NCI-H2107 treated with DMSO at 0.1 percent for 48 hours (cell line): ENCODE data around the gene IRF3.

Experiments
- DNase-seq: peaks from one replicate; lab custom pipeline; 2025; ENCODE audit not compliant: unreplicated experiment; lab: John Stamatoyannopoulos, UW

IRF3 gene

GRCh38 chr19:49672131-49672919 is 6.7 kb upstream of the IRF3 start:
- peak; percentile 46 for DNase-seq

- DNase-seq: no peak
Measured at GRCh38 chr19:49669516-49669915, 3.9 kb upstream of the IRF3 start.

GRCh38 chr19:49667473-49667872 is 1.8 kb upstream of the IRF3 start:
- DNase-seq: no peak

DNA sequence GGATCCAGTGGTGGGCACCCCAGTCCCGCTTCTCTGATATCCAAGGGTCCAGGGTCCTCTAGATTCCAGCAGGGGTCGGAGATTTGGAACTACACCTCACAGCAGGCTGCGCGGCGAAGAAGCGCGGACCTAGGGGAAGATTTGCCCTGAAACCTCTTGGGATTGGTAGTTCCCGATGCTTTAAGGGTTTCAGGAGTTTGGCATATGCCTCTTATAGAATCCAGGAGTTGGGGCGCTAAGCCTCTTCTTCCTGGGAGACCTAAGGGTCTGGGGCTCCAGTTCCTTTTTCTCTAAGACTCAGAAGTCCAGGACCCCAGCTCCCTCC is 425 bp upstream of the IRF3 start:
- no peak for DNase-seq

GRCh38 chr19:49665036-49665350 is 664 bp downstream of the IRF3 start:
- no peak for DNase-seq

GRCh38 chr19:49664171-49665035 is 1.3 kb downstream of the IRF3 start:
- DNase-seq: peak; percentile 70

GRCh38 chr19:49663224-49663623 is 2.4 kb downstream of the IRF3 start:
- no peak for DNase-seq

GRCh38 chr19:49662011-49662410 is 3.6 kb downstream of the IRF3 start:
- no peak for DNase-seq

DNA sequence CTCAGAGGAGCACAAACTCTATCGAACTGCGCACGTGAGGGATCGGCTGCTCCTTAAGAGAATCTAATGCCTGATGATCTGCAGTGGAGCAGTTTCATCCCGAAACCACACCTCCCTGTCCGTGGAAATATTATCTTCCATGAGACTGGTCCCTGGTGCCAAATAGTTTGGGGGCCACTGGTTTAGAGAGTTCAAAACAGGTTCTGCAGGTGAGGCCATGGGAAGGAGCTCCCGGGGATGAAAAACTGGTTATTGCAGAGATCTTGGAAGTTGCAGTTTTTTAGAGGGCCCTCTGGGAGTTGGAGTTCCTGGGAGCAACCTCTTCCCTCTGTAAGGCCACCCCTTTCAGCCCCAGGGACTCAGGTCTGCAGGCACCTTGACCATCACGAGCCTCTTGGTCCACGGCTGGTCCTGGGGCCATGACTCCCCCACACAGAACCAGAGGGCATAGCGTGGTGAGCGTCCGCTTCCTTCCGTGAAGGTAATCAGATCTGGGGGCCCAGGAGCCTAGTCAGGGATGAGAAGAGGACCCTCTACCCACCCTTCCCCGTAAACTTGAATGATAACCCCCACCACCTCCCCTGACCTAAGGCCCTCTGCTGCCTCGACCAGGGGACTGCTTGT is 5.2 kb downstream of the IRF3 start:
- DNase-seq: no peak

DNA sequence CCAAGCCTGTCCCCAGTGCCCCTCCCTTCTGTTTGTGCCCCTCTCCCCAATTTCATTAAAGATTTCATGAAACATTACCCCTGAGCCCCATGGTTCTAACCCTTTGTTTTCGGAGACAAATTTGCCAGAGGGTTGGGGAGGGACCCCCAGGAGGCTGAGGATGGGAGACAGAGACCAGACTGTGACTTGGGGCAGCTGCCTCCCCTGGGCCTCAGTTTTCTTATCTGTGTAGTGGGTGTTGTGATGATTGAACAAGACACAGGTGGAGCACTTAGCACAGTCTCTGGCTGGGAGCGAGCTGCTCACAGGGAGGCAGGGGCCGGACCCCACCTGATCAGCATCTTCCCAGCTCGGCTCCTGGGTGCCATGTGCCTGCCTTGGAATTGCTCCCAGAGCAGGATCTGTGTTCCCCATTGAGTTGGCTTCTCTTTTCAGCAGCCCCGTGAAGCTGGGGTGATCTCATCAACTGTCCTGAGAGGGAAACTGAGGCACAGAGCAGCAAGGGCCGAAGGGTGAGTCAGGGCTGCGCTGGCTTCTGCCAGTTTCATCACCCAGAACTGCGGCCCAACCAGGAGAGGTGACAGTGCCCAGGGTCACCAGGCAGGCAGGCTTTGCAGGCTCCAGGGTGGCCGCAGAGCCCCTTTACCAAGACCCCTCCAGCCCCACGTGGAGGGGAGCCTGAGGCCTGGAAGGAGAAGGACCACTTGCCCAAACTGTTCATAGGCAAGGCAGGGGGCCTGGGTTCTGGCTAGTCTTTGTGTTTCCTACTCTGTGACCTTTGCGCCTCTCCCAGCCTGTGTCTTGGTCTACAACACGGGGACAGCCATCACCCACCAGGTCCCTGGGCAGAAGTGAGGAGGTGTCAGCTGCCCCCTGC is 6.9 kb downstream of the IRF3 start:
- DNase-seq: no peak

- no peak for DNase-seq
Measured at GRCh38 chr19:49658139-49658517, 7.5 kb downstream of the IRF3 start.

DNA sequence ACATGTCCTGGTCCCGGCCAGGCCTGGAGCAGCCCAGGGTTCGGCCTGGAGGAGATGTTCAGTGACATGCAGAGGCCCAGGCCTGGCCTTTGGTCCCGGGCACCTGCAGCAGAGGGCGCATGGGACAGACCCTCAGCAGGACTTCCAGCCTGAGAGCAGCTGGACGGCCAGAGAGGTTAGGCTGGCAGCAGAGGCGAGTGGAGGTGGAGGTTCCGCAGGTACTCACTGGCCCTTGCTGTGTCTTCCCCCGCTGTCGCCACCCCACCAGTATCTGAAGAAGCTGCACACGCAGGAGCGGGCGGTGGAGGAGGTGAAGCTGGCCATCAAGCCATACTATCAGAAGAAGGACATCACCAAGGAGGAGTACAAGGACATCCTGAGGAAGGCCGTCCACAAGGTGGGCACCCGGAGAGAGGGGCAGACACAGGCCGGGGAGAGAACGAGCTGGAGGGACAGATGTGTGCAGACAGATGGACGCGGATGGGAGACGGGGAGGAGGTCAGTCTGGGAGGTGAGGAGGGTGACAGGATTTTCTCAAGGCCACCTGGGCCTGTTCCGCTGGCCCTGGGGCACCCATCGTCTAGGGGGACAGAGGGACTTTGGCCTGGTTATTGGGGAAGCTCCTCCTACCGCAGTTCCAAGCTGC is 8.0 kb downstream of the IRF3 start:
- no peak for DNase-seq

DNA sequence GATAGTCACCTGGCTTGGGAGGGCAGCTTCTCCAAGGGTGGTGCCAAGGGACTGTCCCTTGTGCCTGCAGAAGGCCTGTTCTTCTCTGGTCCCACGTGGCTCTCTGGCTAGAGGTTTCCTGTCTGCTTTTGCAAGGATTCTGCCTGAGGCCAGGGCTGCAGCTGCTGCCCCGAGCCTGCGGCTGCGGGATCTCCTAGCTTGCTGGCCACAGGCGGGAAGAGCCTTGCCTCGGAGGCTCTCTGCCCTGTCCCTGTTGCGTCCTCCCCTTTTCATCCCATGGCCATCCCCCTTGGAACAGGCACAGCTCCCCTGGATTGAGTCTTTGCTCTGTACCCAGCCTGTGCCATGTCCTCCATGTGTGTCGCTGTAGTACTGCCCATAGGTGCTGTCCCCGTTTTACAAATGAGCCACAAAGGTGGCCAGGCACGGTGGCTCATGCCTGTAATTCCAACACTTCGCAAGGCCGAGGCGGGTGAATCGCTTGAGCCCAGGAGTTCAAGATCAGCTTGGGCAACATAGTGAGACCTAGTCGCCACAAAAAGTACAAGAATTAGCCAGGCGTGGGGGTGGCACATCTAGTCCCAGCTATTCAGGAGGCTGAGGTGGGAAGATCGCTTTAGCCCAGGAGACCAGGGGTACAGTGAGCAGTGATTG is 9.1 kb downstream of the IRF3 start:
- no peak for DNase-seq

DNA sequence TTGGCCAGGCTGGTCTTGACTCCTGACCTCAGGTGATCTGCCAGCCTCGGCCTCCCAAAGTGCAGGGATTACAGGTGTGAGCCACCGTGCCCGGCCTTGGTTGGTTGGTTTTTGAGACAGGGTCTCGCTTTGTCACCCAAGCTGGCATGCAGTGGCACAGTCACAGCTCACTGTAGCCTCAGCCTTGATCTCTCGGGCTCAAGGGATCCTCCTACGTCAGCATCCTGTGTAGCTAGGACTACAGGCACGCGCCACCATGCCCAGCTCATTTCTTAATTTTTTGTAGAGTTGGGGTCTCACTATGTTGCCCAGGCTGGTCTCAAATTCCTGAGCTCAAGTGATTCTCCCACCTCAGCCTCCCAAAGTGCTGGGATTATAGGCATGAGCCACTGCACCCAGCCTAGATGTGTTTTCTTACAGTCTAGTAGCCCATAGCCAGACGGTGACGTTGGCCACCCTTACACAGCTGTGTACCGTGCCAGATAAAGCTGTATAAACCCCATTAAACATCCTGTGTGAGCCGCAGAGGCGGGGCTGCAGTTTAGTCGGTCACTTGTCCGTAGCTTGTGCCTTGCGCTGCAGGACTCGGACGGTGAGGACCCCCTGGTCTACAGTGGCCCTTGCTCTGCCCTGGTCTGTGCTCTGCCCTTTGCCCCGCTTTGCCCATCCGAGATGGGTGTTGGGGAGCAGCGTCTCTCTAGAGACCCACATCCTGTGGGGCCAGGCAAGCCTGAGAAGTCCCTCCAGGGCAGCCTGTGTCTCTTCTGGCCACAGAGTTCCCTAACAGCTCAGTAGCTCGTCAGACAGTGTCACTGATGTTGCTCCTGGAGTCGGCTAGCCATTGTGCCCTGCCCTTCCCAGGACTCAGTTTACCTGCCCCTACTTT is 9.8 kb downstream of the IRF3 start:
- no peak for DNase-seq

DNA sequence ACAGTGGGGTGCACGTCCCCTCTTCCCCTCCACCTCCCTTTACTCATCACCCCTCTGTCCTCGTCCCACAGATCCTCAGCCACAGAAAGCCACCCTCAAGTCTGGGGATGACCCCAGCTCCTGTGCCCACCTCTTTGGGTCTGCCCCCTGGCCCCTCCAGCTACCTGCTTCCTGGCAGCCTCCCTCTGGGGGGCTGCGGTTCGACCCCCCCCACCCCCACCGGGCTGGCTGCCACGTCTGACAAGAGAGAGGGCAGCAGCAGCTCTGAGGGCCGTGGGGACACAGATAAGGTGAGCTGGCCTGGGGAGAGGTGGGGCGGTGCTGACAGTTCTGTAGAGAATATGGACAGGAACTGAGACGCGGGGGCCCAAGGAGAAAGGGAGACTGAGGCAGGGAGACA is 11.1 kb downstream of the IRF3 start:
- DNase-seq: no peak

DNA sequence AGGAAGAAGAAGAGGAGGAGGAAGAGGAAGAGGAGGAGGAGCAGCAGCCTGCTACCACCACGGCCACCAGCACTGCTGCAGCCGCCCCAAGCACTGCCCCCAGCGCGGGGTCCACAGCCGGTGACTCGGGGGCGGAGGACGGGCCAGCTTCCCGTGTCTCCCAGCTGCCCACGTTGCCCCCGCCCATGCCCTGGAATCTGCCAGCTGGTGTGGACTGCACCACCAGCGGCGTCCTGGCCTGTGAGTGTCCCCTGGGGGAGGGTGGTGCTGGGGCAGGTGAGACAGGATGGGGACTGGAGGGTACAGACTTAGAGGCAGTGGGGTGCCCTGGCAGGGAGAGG is 12.2 kb downstream of the IRF3 start:
- no peak for DNase-seq

DNA sequence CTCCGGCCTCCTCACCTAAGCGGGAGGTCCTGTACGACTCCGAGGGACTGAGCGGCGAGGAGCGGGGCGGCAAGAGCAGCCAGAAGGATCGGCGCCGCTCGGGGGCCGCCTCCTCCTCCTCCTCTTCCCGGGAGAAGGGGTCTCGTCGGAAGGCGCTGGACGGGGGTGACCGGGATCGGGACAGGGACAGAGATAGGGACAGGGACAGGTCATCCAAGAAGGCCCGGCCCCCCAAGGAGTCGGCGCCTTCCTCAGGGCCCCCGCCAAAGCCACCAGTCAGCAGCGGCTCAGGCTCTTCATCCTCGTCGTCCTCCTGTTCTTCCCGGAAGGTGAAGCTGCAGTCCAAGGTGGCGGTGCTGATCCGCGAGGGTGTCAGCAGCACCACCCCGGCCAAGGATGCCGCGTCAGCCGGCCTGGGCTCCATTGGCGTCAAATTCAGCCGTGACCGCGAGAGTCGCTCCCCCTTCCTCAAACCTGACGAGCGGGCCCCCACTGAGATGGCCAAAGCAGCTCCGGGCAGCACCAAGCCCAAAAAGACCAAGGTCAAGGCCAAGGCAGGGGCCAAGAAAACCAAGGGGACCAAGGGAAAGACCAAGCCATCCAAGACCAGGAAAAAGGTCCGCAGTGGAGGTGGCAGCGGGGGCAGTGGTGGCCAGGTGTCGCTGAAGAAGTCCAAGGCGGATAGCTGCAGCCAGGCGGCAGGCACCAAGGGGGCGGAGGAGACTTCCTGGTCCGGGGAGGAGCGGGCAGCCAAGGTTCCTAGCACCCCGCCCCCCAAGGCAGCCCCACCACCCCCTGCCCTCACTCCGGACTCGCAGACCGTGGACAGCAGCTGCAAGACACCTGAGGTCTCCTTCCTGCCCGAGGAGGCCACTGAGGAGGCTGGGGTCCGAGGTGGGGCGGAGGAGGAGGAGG is 12.8 kb downstream of the IRF3 start:
- no peak for DNase-seq

- DNase-seq: no peak
Measured at GRCh38 chr19:49651820-49652550, 13.7 kb downstream of the IRF3 start.
